Measurements from ENCODE around the gene TEX11.

Gene TEX11

GRCh38 chrX:70554948-70555347 is 353.6 kb downstream of the TEX11 start:
- no peaks in the 10 kb centered on the region for H3K79me2 ChIP-seq (ENCODE audit: insufficient read depth, low read depth)
- peaks cover 31% of the 10 kb centered on the region for H3K4me1 ChIP-seq (ENCODE audit: low read depth, poor library complexity, severe bottlenecking)
- no peak overlapping the region for H3K9ac ChIP-seq
- no peak overlapping the region for H3K4me3 ChIP-seq (IDR thresholded peaks at IDR 0.05; ENCODE audit: insufficient read depth, low read depth, low read length)
- no peak overlapping the region; the same call in 1 of the 2 replicates for H3K27ac ChIP-seq
- no peaks in the 10 kb centered on the region for H3K36me3 ChIP-seq (ENCODE audit: insufficient read depth)
- no peak for TF ChIP-seq CTCF (conservative IDR thresholded peaks at IDR 0.05; ENCODE audit: low read depth, low read length)
- H2AFZ ChIP-seq (ENCODE audit: low read depth) = no peak overlapping the region
- no peaks in the 10 kb centered on the region for H3K27me3 ChIP-seq (ENCODE audit: insufficient read depth, low read depth)
- no peak overlapping the region for H3K4me2 ChIP-seq
- no peaks in the 10 kb centered on the region for H4K20me1 ChIP-seq (ENCODE audit: insufficient read depth)

GRCh38 chrX:70554523-70554922 is 354.0 kb downstream of the TEX11 start:
- Histone ChIP-seq H3K4me2 (0 out of 2 replicates have a peak overlapping the region, but pooled peaks have one; percentile 49), H3K4me1 (ENCODE audit: low read depth, poor library complexity, severe bottlenecking) (peaks cover 31% of the 10 kb centered on the region), H3K4me3 (IDR thresholded peaks at IDR 0.05; ENCODE audit: insufficient read depth, low read depth, low read length) (no peak overlapping the region), H3K79me2 (ENCODE audit: insufficient read depth, low read depth) (no peaks in the 10 kb centered on the region), H3K36me3 (ENCODE audit: insufficient read depth) (no peaks in the 10 kb centered on the region), H3K27ac (peak overlapping the region; percentile 60; the same call in 1 of the 2 replicates), H3K9ac (no peak overlapping the region), H2AFZ (ENCODE audit: low read depth) (peak overlapping the region; percentile 7; the same call in 1 of the 2 replicates), H4K20me1 (ENCODE audit: insufficient read depth) (no peaks in the 10 kb centered on the region), H3K27me3 (ENCODE audit: insufficient read depth, low read depth) (no peaks in the 10 kb centered on the region)
- no peak; the same call in 1 of the 2 replicates for TF ChIP-seq CTCF (conservative IDR thresholded peaks at IDR 0.05; ENCODE audit: low read depth, low read length)

- Histone ChIP-seq H3K4me3 (IDR thresholded peaks at IDR 0.05; ENCODE audit: insufficient read depth, low read depth, low read length) (no peak overlapping the region), H3K4me1 (ENCODE audit: low read depth, poor library complexity, severe bottlenecking) (peaks cover 31% of the 10 kb centered on the region), H3K79me2 (ENCODE audit: insufficient read depth, low read depth) (no peaks in the 10 kb centered on the region), H3K4me2 (peak overlapping the region; percentile 49; the same call in 1 of the 2 replicates), H3K27me3 (ENCODE audit: insufficient read depth, low read depth) (no peaks in the 10 kb centered on the region), H3K9ac (peak overlapping the region; percentile 23; the same call in 1 of the 2 replicates), H4K20me1 (ENCODE audit: insufficient read depth) (no peaks in the 10 kb centered on the region), H3K27ac (peak overlapping the region; percentile 60), H3K36me3 (ENCODE audit: insufficient read depth) (no peaks in the 10 kb centered on the region), H2AFZ (ENCODE audit: low read depth) (peak overlapping the region; percentile 26)
- TF ChIP-seq CTCF (conservative IDR thresholded peaks at IDR 0.05; ENCODE audit: low read depth, low read length) = peak; percentile 42
These were observed 354.4 kb downstream of the TEX11 start for GRCh38 chrX:70554081-70554480.

GRCh38 chrX:70553516-70553915 is 355.0 kb downstream of the TEX11 start:
- Histone ChIP-seq H4K20me1 (ENCODE audit: insufficient read depth) (no peaks in the 10 kb centered on the region), H3K27ac (peak overlapping the region; percentile 60), H3K4me2 (peak overlapping the region; percentile 49; the same call in 1 of the 2 replicates), H3K79me2 (ENCODE audit: insufficient read depth, low read depth) (no peaks in the 10 kb centered on the region), H3K4me1 (ENCODE audit: low read depth, poor library complexity, severe bottlenecking) (peaks cover 31% of the 10 kb centered on the region), H3K9ac (peak overlapping the region; percentile 23; the same call in 1 of the 2 replicates), H3K4me3 (IDR thresholded peaks at IDR 0.05; ENCODE audit: insufficient read depth, low read depth, low read length) (no peak overlapping the region), H3K27me3 (ENCODE audit: insufficient read depth, low read depth) (no peaks in the 10 kb centered on the region), H3K36me3 (ENCODE audit: insufficient read depth) (no peaks in the 10 kb centered on the region), H2AFZ (ENCODE audit: low read depth) (peak overlapping the region; percentile 26; the same call in 1 of the 2 replicates)
- TF ChIP-seq CTCF (conservative IDR thresholded peaks at IDR 0.05; ENCODE audit: low read depth, low read length) = no peak

Data from KMS-11 (cell line).